Loucy (cell line): ENCODE data around the gene RPUSD3.

Source experiments
- H2AFZ ChIP-seq: fragments of 200-600 bp; sonication (generic); 2 replicates; pipeline ENCODE4 v1.6.0; 2016; ENCODE audit warnings: antibody characterized with exemption, mild to moderate bottlenecking, low read length, moderate library complexity
- H3F3A ChIP-seq: fragments of 200-600 bp; 2 replicates; pipeline ENCODE4 v1.6.0; 2016; ENCODE audit warnings: antibody characterized with exemption, low read depth, mild to moderate bottlenecking
- H3K27me3 ChIP-seq: fragments of 200-600 bp; sonication (generic); 2 replicates; pipeline ENCODE4 v1.6.1; 2014; ENCODE audit warnings: low read length, mild to moderate bottlenecking; ENCODE audit not compliant: insufficient read depth, poor library complexity, severe bottlenecking
- H3K36me3 ChIP-seq: fragments of 200-600 bp; sonication (generic); 2 replicates; pipeline ENCODE4 v1.6.1; 2016; ENCODE audit warnings: low read length; ENCODE audit not compliant: insufficient read depth
- H3K4me1 ChIP-seq: fragments of 200-600 bp; sonication (generic); 2 replicates; pipeline ENCODE4 v1.5.1; 2014; ENCODE audit warnings: low read length, mild to moderate bottlenecking; ENCODE audit not compliant: insufficient read depth, poor library complexity, severe bottlenecking
- H3K4me2 ChIP-seq: fragments of 200-600 bp; sonication (generic); 2 replicates; pipeline ENCODE4 v1.6.0; 2014; ENCODE audit warnings: antibody characterized with exemption, low read length, low read depth, mild to moderate bottlenecking; ENCODE audit not compliant: poor library complexity, severe bottlenecking
- H3K4me3 ChIP-seq: fragments of 200-600 bp; sonication (generic); 2 replicates; pipeline ENCODE4 v1.5.1; 2014; ENCODE audit warnings: low read length, mild to moderate bottlenecking, mixed read lengths; ENCODE audit not compliant: poor library complexity, severe bottlenecking
- H3K79me2 ChIP-seq: fragments of 200-600 bp; sonication (generic); 2 replicates; pipeline ENCODE4 v1.6.1; 2014; ENCODE audit warnings: low read length; ENCODE audit not compliant: insufficient read depth
- H3K9ac ChIP-seq: fragments of 200-600 bp; sonication (generic); 2 replicates; pipeline ENCODE4 v1.6.0; 2014; ENCODE audit warnings: mild to moderate bottlenecking, low read depth, low read length, moderate library complexity; ENCODE audit not compliant: poor library complexity, severe bottlenecking
- H3K9me2 ChIP-seq: fragments of 200-600 bp; sonication (generic); replicated peaks from 2 replicates; pipeline ENCODE4 v1.6.1; 2016; ENCODE audit warnings: low read depth, low read length, mixed read lengths
- H3K9me3 ChIP-seq: fragments of 200-600 bp; sonication (generic); 2 replicates; pipeline ENCODE4 v1.6.1; 2014; ENCODE audit warnings: mild to moderate bottlenecking, antibody characterized with exemption, low read length, low read depth; ENCODE audit not compliant: insufficient read depth
- H4K20me1 ChIP-seq: fragments of 200-600 bp; sonication (generic); 2 replicates; pipeline ENCODE4 v1.6.0; 2014; ENCODE audit warnings: antibody characterized with exemption, low read length, mild to moderate bottlenecking; ENCODE audit not compliant: insufficient read depth, poor library complexity, severe bottlenecking
- CTCF ChIP-seq: fragments of 200-600 bp; sonication (generic); conservative IDR thresholded peaks from 2 replicates; pipeline ENCODE4 v1.5.1; 2014; ENCODE audit warnings: mild to moderate bottlenecking, antibody characterized with exemption, low read length
- EZH2phosphoT487 ChIP-seq: fragments of 200-600 bp; IDR thresholded peaks from 2 replicates; pipeline ENCODE4 v1.6.1; 2018; ENCODE audit warnings: antibody characterized with exemption, mild to moderate bottlenecking, moderate library complexity, borderline replicate concordance

RPUSD3 gene

GRCh38 chr3:9833078-9833477 lies 10.7 kb downstream of the RPUSD3 start:
- TF ChIP-seq EZH2phosphoT487: no peak
- no peak for TF ChIP-seq CTCF
- peaks cover 4% of the 10 kb centered on the region for H3K4me1 ChIP-seq
- no peak overlapping the region for H2AFZ ChIP-seq
- no peak overlapping the region for H3K4me3 ChIP-seq
- no peak overlapping the region for H3K9ac ChIP-seq
- no peaks in the 10 kb centered on the region for H3K9me3 ChIP-seq
- peaks cover 50% of the 10 kb centered on the region; the same call in 1 of the 2 replicates for H3K36me3 ChIP-seq
- no peaks in the 10 kb centered on the region for H3F3A ChIP-seq
- no peak overlapping the region for H3K4me2 ChIP-seq
- no peaks in the 10 kb centered on the region for H3K27me3 ChIP-seq
- H4K20me1 ChIP-seq: no peaks in the 10 kb centered on the region
- H3K9me2 ChIP-seq: no peaks in the 10 kb centered on the region
- no peaks in the 10 kb centered on the region for H3K79me2 ChIP-seq

GRCh38 chr3:9831253-9831652 lies 12.6 kb downstream of the RPUSD3 start:
- Histone ChIP-seq H4K20me1 (no peaks in the 10 kb centered on the region), H3K4me2 (no peak overlapping the region), H3K27me3 (no peaks in the 10 kb centered on the region), H3K36me3 (peaks cover 50% of the 10 kb centered on the region; the same call in 1 of the 2 replicates), H3K79me2 (no peaks in the 10 kb centered on the region), H3K9me3 (no peaks in the 10 kb centered on the region), H3K4me1 (no peaks in the 10 kb centered on the region), H3K9me2 (no peaks in the 10 kb centered on the region), H3F3A (no peaks in the 10 kb centered on the region), H2AFZ (no peak overlapping the region), H3K4me3 (no peak overlapping the region), H3K9ac (no peak overlapping the region)
- TF ChIP-seq EZH2phosphoT487 (no peak), CTCF (no peak)

- no peaks in the 10 kb centered on the region for H3K4me1 ChIP-seq
- no peak overlapping the region for H2AFZ ChIP-seq
- no peaks in the 10 kb centered on the region for H4K20me1 ChIP-seq
- H3K9ac ChIP-seq: no peak overlapping the region
- no peaks in the 10 kb centered on the region for H3K9me2 ChIP-seq
- no peak overlapping the region for H3K4me3 ChIP-seq
- no peak overlapping the region for H3K4me2 ChIP-seq
- H3K36me3 ChIP-seq: peaks cover 29% of the 10 kb centered on the region; the same call in 1 of the 2 replicates
- no peaks in the 10 kb centered on the region for H3K79me2 ChIP-seq
- no peaks in the 10 kb centered on the region for H3K9me3 ChIP-seq
- TF ChIP-seq EZH2phosphoT487 (no peak), CTCF (no peak)
- H3K27me3 ChIP-seq: no peaks in the 10 kb centered on the region
- no peaks in the 10 kb centered on the region for H3F3A ChIP-seq
Measured at GRCh38 chr3:9828801-9829755, 14.7 kb downstream of the RPUSD3 start.
